A172 (cell line): ENCODE measurements around the gene EPB41L4B. TPM values are rescaled to one million over a fixed set of nuclear protein-coding genes. Genes with fewer than 3 reads are reported as not detected.
"Not testable (repeated sequence)": the region's sequence is repeated elsewhere in the genome, so short reads cannot be mapped to it uniquely, and the experiment has no call there.

Experiments used
- DNase-seq: peaks from one replicate; pipeline ENCODE4 v3.0.0-alpha.2; 2015; ENCODE audit warnings: low spot score
- total RNA-seq: library from RNA; depleted of rRNA; stranded (reverse); fragments of >200 nt; shearing (Covaris generic); gene quantifications from 2 replicates; pipeline ENCODE4 v1.2.3, GENCODE V29; 2014

The EPB41L4B gene
- total RNA-seq, 1 experiment from 2014 or later = 1.7 TPM

- no peak for DNase-seq
Observed at GRCh38 chr9:109246533-109246932, 74.3 kb downstream of the EPB41L4B start.

- no peak for DNase-seq
Observed at GRCh38 chr9:109245310-109245897, 75.5 kb downstream of the EPB41L4B start.

GRCh38 chr9:109244179-109245132 lies 76.4 kb downstream of the EPB41L4B start:
- peak; percentile 67 for DNase-seq

- no peak for DNase-seq
Observed at GRCh38 chr9:109242741-109243140, 78.1 kb downstream of the EPB41L4B start.

GRCh38 chr9:109242014-109242413 lies 78.8 kb downstream of the EPB41L4B start:
- no peak for DNase-seq

- no peak for DNase-seq
Observed at GRCh38 chr9:109241207-109241606, 79.7 kb downstream of the EPB41L4B start.

GRCh38 chr9:109239240-109239639 lies 81.6 kb downstream of the EPB41L4B start:
- no peak for DNase-seq

GRCh38 chr9:109238655-109239054 lies 82.2 kb downstream of the EPB41L4B start:
- peak; percentile 74 for DNase-seq

GRCh38 chr9:109238125-109238524 lies 82.7 kb downstream of the EPB41L4B start:
- DNase-seq = no peak

GRCh38 chr9:109232449-109233237 lies 88.2 kb downstream of the EPB41L4B start:
- peak; percentile 64 for DNase-seq

GRCh38 chr9:109231593-109231992 lies 89.3 kb downstream of the EPB41L4B start:
- DNase-seq = no peak

GRCh38 chr9:109230277-109230676 lies 90.6 kb downstream of the EPB41L4B start:
- no peak for DNase-seq

- no peak for DNase-seq
Observed at GRCh38 chr9:109229682-109230081, 91.2 kb downstream of the EPB41L4B start.

- DNase-seq = no peak
Observed at GRCh38 chr9:109228093-109228642, 92.7 kb downstream of the EPB41L4B start.

- DNase-seq = no peak
Observed at GRCh38 chr9:109225629-109226028, 95.2 kb downstream of the EPB41L4B start.

GRCh38 chr9:109224751-109225150 lies 96.1 kb downstream of the EPB41L4B start:
- DNase-seq = no peak

GRCh38 chr9:109218242-109218641 lies 102.6 kb downstream of the EPB41L4B start:
- not testable (repeated sequence) for DNase-seq

- no peak for DNase-seq
Observed at GRCh38 chr9:109214414-109214813, 106.4 kb downstream of the EPB41L4B start.

GRCh38 chr9:109213285-109214121 lies 107.4 kb downstream of the EPB41L4B start:
- no peak for DNase-seq

- no peak for DNase-seq
Observed at GRCh38 chr9:109212768-109213167, 108.1 kb downstream of the EPB41L4B start.

GRCh38 chr9:109206670-109207069 lies 114.2 kb downstream of the EPB41L4B start:
- DNase-seq = peak; percentile 13
